Neural cell (in vitro differentiated cells): ENCODE results near the gene SFMBT2.

Experiments used
- EP300 ChIP-seq: fragments of 450-650 bp; conservative IDR thresholded peaks from 2 replicates; pipeline ENCODE4 v1.6.1; 2014; ENCODE audit warnings: antibody characterized with exemption, mild to moderate bottlenecking, moderate library complexity; ENCODE audit not compliant: poor library complexity, severe bottlenecking
- EZH2 ChIP-seq: fragments of 200-600, 300-800 bp; shearing (Covaris generic), sonication (generic); IDR thresholded peaks from 2 replicates; pipeline ENCODE4 v1.6.1; 2014; ENCODE audit warnings: antibody characterized with exemption, low read length, borderline replicate concordance, mild to moderate bottlenecking; ENCODE audit not compliant: insufficient read depth, poor library complexity, severe bottlenecking
- POLR2AphosphoS5 ChIP-seq: IDR thresholded peaks from 2 replicates; pipeline ENCODE4 v1.6.1; 2012
- RAD21 ChIP-seq: fragments of 450-650 bp; conservative IDR thresholded peaks from 2 replicates; pipeline ENCODE4 v1.6.1; 2014; ENCODE audit warnings: antibody characterized with exemption, mild to moderate bottlenecking, moderate library complexity
- TAF1 ChIP-seq: IDR thresholded peaks from 2 replicates; pipeline ENCODE4 v1.6.1; 2012; ENCODE audit warnings: low read depth
- TF ChIP-seq, protein P1 (sequence below): fragments of 450-650 bp; IDR thresholded peaks from 2 replicates; pipeline ENCODE4 v1.5.1; 2014; ENCODE audit warnings: antibody characterized with exemption, mild to moderate bottlenecking, moderate library complexity; ENCODE audit not compliant: poor library complexity, severe bottlenecking
- TF ChIP-seq, protein P2 (sequence below): IDR thresholded peaks from 2 replicates; pipeline ENCODE4 v1.6.1; 2012; ENCODE audit warnings: borderline replicate concordance

DNA sequence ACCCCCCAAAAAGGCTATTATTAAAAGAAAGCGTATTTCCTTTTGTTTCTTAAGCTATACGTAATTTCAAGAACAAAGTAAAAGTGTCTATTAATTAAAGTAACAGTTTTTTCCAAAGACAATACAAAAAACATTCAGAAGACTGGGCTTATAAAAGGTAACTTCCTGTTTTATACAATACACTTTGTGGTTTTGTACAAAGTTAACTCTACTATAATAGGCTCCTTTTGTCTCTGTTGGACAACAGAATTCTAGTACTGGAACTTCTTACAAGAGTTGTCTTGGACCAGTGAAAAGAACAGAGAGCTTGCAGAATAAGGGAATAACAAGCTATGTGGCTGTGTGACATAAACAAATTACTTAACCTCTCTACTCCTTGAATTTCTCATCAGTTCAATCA is 21.5 kb downstream of the SFMBT2 start:
- TF ChIP-seq, protein P1, sequence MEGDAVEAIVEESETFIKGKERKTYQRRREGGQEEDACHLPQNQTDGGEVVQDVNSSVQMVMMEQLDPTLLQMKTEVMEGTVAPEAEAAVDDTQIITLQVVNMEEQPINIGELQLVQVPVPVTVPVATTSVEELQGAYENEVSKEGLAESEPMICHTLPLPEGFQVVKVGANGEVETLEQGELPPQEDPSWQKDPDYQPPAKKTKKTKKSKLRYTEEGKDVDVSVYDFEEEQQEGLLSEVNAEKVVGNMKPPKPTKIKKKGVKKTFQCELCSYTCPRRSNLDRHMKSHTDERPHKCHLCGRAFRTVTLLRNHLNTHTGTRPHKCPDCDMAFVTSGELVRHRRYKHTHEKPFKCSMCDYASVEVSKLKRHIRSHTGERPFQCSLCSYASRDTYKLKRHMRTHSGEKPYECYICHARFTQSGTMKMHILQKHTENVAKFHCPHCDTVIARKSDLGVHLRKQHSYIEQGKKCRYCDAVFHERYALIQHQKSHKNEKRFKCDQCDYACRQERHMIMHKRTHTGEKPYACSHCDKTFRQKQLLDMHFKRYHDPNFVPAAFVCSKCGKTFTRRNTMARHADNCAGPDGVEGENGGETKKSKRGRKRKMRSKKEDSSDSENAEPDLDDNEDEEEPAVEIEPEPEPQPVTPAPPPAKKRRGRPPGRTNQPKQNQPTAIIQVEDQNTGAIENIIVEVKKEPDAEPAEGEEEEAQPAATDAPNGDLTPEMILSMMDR, result no peak
- TF ChIP-seq RAD21 (no peak), EP300 (no peak), POLR2AphosphoS5 (no peak), EZH2 (no peak), TAF1 (no peak)
- TF ChIP-seq, protein P2, sequence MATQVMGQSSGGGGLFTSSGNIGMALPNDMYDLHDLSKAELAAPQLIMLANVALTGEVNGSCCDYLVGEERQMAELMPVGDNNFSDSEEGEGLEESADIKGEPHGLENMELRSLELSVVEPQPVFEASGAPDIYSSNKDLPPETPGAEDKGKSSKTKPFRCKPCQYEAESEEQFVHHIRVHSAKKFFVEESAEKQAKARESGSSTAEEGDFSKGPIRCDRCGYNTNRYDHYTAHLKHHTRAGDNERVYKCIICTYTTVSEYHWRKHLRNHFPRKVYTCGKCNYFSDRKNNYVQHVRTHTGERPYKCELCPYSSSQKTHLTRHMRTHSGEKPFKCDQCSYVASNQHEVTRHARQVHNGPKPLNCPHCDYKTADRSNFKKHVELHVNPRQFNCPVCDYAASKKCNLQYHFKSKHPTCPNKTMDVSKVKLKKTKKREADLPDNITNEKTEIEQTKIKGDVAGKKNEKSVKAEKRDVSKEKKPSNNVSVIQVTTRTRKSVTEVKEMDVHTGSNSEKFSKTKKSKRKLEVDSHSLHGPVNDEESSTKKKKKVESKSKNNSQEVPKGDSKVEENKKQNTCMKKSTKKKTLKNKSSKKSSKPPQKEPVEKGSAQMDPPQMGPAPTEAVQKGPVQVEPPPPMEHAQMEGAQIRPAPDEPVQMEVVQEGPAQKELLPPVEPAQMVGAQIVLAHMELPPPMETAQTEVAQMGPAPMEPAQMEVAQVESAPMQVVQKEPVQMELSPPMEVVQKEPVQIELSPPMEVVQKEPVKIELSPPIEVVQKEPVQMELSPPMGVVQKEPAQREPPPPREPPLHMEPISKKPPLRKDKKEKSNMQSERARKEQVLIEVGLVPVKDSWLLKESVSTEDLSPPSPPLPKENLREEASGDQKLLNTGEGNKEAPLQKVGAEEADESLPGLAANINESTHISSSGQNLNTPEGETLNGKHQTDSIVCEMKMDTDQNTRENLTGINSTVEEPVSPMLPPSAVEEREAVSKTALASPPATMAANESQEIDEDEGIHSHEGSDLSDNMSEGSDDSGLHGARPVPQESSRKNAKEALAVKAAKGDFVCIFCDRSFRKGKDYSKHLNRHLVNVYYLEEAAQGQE, result no peak
